GM18870 (cell line): ENCODE data around the gene LEUTX.

Source experiments
- ATAC-seq: cut with Tn5 transposase; IDR thresholded peaks from one replicate; pipeline ENCODE4 v1.9.1; 2021; ENCODE audit warnings: moderate library complexity; ENCODE audit not compliant: unreplicated experiment

The LEUTX gene

DNA sequence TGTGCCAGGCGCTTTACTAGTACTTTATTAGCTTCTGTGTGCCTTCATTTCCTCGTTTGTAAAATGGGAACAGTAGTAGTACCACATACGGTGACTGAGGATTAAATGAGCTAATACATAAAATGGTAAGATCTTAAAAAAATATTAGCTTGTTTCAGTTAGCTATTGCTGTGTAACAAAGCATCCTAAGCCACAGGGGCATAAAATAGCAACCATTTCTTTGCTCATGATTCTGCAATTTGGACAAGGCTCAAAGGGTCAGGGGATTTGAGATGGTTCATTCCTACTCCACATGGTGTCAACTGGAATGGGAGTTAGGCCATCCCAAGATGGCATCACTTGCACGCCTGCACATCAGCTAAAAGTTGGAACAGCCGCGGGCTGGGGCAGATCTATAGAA lies 42.0 kb downstream of the LEUTX start:
- ATAC-seq: no peak

DNA sequence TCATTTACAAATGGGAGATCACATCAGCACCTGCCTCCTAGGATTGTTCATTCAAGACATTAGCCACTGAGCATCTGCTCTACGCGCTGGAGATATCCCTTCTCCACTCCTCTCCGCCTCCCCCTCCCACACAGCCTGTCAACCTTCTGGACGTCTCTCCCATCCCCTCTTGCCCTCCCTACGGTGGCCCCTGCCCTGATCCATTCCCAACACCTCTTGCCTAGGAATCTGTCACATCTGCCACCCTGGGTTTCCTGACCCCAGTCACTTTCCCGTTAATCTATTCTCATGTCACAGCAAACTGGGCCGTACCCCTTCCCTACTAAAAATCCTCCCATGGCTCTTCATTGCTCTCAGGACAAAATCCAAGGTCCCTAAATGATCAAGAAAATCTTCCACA lies 45.0 kb downstream of the LEUTX start:
- ATAC-seq: no peak

DNA sequence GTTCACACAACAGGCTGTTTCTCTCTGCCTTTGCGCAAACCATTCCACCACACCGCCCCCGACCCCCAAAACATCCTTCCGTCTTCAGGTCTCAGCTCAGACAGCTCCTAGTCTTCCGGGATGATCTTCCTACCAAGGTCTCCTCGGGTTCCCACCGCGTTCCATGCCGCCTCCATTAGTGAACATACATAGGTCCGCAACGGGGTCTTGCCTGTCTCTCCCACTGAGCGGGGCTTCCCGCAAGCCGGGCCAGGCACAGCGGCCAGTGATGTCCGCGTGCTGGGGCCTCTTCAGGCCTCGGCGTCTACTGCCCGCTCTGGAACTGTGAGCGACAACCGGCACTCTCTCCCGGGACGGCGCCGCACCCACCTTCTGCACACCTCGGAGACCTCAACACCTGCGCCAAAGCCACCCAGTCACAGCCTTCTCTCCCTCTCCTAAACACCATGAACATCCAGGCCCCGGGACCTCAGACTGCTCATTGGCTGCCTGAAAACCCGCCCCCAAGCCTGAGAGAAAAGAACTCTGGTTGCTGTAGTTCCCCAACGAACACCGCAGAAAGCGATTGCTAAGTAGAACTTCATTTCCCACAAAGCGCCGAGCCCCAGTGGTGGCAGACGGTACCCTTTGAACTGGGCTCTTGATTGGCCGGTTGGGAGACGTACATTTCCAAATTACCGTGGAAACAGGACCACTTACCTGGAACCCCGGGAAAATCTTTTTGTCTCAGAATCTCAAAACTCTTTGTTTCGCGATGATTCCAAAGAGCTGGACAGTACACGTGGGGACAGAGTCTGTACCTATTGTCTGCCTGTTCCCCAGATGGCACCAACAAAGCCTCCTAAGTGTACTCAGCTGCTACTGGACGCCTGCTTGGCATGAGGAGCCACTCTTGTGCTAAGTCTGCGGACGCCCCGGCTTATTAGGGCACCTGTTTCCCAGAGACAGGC lies 45.8 kb downstream of the LEUTX start:
- ATAC-seq: peak; percentile 47

DNA sequence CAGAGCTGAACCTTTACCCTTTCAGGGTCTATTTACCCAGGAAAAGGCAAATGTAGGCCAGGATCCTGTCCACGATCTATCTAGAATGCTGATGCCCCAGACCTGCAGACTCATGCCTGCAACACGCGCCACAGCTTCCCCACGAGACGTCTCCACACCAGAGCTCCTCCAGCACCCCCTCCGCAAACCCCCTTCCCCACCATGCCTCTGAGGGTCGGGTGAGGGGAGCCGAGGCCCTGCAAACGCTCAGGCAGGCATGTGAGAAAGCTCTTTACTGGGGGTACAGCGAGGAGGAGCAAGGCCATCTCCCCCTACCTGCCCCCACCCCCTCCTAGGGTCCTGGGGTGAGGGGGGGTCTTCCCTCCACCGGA lies 46.4 kb downstream of the LEUTX start:
- no peak for ATAC-seq

DNA sequence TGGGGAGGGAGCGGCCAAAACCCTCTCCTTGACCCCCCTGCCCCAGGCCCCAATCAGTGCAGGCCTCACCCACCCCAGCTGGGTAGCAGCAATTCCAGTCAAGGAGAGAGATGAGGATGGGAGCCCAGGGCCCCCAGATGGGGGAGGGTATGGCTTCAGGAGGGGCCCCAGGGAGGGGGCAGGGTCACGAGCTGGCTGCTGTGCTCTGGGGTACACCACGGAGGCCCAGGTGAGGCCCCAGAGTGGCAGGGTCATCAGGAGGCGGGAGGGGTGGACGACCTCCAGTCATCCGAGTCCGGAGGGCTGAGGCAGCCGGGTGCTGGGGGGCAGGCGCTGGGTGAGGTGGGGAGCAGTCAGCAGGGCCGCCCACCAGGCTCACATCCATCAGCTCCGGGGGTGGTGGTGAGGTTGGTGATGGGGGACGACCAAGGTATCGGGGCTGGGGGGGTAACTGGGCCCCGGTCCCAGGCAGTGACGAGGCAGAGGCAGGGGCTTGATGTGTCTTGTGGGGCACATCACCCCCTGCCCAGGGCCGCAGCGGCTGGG lies 47.0 kb downstream of the LEUTX start:
- no peak for ATAC-seq

DNA sequence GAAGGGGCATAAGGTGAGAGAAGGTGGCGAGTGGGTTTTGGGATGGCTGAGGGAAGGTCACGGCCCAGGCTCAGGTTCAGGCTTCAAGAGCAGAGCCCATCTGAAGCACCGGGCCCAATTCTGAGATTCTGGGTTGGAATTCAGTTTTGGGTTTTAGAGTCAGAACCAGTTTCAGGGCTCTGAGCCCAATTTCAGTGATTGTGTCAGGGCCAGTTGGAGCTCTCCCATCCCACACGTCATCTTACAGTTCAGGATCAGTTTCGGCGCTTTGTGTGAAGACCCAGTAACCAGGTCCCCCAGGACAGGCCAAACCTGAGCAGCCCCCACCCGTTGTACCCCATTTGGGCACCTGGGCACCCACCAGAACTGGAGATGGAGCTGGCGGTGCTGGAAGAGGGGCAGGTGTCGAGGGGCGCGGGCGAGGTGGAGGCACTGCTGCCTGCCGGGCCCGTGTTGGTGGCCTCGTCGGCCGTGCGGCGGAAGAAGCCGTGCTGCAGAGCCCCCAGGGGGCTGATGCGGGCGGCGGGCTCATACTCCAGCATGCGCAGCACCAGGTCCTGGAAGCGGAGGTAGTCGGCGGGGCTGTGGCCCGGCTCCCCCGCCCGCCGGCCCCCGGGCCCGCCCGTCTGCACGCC lies 47.8 kb downstream of the LEUTX start:
- no peak for ATAC-seq

DNA sequence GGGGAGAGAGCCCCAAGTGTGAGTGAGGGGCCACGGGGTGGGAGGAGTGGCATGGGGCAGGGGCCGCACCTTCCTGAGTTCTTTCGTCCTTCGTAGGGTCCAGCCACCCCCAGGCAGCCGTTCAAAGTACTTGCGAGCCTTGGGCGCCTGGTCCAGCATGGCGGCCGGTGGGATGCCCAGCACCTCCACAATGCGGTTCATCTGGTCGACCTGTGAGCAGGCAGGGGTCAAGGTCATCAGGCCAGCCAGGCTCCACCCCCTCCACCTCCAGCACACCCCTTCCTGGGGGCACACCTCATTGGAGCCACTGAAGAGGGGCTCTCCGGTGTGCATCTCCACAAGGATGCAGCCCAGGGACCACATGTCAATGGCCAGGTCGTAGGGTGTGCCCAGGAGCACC lies 48.6 kb downstream of the LEUTX start:
- no peak for ATAC-seq

DNA sequence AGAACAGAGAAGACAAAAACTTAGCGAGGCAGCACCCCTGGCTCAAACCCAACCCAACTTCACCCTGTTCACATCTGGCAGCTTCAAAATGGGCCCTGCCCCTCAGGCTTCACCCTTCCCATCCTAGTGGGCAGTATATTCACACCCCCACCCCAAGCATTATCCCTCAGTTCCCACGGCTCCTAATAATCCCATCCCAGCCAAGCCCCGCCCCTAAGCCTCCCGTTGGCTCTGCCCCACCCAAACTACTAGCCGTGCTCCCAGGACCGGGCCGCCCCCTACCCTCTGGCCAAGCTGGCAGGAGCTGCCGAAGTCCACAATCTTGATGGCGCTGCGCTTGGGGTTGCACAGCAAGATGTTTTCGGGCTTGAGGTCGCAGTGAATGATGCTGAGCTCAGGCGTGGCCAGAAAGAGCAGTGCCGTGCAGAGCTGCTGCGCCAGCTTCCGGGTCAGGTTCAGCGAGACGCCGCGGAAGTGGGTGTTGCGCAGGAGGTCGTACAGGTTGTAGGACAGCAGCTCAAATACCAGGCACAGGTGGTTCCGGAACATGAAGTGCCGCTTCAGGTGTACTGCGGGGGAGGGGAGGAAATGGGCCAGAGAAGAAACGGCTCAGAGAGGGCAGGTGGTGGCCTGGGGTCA lies 49.5 kb downstream of the LEUTX start:
- no peak for ATAC-seq

DNA sequence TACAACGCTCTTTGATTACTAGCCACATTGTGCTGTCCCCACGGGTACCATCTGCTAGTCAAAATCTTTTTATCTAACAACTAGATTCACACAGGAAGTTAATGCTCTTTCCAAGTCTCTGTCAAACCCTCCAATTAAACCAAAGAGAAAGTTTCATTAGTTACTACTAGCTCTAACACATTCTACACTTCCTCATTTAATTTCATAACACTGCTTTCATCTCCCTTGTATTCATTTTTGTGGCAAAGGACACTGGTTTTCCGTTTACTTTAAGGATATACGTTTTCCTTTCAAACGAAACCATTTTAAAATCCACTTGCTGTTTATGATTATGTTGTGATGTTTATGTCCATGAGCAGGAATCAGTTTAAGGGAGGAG lies 50.0 kb downstream of the LEUTX start:
- no peak for ATAC-seq

DNA sequence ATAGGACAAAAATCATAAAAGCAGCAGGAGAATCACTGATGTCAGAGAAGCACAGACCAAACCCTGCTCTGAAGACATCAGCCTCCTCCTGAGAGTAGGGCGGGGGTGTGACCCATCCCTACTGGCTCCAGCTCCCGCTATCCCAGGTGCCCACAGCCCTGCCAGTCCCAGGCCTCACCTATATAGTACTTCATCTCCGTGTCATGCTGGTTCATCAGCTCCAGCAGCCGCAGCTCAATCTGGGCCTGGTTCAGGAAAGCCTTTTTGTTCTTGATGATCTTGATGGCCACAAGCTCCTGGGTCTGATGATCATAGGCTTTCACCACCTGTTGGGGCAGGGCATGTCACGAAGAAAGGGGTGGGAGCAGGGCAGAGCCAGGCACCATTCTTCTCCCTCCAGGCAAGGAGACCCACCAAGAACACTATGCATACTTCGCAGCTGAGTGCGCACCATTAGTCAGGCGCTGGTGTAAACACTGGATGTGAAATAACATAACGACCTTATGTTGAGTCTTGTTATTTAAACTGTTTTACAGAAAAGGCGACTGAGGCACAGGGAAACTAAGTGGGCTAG lies 51.1 kb downstream of the LEUTX start:
- no peak for ATAC-seq

DNA sequence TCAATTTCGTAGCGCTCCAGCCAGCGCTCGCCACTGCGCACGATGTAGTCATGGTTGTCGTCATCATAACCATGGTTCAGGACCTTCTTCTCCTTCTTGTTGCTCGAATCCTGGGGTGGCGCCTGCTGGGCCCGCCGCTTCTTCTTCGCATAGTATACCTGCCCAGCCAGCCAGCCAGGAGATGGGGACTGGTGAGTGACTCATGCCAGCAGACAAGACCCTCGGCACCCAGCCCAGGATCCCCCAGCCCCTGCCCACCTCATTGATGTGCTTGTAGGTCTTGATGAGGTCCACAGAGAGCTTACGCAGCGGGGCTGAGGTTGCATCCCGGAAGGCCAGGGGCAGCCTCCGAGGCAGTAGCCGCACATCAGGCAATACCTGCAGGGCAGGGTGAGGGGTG lies 51.8 kb downstream of the LEUTX start:
- no peak for ATAC-seq

DNA sequence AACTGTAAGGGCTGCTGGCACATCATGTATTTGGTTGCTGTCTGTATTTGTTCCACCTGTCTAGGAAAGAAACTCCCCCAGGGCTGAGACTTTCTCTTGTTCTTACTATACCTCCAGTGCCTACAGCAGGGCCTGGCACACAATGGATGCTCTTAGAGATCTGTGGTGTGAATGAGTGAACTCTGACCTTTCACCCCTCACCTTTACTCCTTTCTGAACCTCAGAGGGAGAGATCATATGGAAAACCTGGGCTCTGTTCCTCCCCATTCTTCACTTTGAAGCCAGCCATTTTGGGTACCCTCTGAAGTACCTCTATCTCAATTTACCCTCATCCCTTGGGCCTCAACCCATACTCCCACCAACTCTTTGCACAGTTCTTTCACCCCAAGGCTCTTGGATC lies 52.2 kb downstream of the LEUTX start:
- no peak for ATAC-seq

DNA sequence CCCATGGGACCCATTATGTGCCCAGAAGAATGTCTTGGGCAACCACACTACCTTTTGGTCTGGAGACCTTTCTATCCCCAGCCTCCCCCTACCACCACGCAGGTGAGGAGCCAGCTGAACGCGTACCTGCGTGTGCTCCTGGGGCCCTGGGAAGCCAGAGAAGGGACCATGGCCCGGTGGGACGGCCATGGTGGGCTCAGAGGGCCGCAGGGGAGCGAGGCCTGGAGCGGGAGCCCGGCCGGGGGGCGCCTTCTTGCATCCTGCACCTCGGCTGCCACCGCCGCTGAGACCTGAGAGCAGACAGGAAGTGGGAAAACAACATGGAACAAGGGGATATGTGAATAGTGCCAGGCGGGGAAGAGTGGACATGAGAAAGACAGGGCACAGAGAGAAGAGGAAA lies 53.0 kb downstream of the LEUTX start:
- ATAC-seq: no peak

DNA sequence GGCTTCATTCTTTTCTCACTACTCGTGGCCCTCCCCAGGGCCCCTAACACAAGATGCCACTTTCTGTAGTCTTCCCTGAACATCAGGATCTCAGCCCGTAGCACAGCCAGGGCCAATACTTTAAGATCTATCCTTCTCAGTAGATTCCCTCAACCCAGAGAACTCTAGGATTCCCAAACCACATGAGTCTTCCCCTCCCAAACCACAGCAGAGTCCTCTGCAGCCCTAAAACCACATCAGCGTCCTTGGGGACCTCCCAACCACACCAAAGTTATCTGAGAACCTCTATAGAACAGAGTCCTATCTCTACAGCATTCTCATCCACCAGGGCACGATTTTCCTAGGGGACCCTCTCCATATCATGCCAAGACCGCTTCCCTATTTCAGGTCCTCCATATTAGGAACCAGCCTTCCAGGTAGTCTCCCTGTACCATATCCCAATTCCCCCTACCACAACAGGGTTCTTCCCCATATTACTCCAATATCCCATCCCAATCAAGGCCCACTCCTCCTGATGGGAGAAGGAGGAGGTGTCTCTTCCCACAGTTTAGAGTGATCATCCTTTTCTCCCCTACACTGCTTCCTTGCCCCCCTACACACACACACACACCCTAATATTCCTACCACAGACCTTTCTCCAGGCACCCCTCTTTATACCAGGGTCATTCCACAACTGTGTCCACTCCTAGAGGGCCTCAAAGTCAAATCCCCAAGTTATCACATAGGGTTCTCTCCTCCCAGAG lies 53.9 kb downstream of the LEUTX start:
- ATAC-seq: no peak

DNA sequence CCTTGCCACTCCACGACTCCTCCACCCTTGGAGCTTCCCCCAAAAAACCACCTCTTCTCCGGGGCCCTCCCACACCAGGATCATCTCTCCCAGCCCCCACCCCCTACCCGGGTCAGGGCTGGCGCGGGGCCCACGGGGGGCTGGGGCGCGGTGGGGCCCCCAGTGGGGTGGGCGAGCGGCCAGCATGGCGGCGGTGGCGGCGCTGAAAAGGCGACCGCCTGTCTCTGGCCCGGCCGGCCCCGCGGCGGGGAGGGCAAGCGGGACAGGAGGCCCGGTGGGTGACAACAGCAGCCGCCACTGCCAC lies 54.5 kb downstream of the LEUTX start:
- no peak for ATAC-seq

DNA sequence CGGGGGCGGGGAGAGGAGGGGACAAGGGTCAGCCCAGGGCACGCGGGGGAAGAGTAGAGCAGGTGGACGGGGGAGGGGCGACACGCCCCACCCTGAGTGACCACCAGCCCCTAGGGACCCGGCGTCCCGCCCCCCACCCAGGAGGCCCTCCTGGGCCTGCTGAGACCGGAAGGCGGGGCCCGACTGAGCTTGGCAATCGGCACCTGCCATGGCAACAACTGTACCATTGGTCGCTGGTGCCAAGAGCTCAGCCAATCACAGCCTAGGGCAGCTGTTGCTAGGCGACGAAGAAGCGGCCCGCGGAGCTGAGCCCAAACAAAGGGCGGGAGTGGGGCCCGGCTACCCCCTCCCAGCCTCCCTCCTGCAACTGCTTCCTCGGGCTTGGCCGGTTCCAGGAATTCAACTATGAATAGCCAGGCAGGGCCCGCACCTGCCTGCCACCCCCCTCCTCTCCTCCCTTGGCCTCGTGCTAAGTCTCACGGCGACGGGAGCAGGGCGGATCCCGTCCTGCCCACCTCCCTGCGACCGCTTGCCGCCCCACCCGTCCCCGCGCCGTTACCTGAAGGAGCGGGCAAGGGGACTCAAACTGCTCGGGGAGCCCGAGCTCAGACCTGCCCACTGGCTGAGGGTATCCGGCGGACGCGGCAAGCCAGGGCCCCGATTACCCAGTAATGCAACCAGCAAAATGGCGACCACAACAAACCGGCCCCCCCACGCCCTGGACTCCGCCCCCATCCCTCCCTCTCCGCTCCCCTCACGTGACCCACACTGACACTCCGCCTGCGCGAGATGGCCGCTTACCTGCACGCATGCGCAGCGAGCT lies 55.0 kb downstream of the LEUTX start, which contains the start of gene DYRK1B:
Gene DYRK1B (minus strand): TSS at position 699 of the 823 bp plus-strand sequence. CDS start 2,295 bp downstream, outside the sequence.
- peak; percentile 71 for ATAC-seq

DNA sequence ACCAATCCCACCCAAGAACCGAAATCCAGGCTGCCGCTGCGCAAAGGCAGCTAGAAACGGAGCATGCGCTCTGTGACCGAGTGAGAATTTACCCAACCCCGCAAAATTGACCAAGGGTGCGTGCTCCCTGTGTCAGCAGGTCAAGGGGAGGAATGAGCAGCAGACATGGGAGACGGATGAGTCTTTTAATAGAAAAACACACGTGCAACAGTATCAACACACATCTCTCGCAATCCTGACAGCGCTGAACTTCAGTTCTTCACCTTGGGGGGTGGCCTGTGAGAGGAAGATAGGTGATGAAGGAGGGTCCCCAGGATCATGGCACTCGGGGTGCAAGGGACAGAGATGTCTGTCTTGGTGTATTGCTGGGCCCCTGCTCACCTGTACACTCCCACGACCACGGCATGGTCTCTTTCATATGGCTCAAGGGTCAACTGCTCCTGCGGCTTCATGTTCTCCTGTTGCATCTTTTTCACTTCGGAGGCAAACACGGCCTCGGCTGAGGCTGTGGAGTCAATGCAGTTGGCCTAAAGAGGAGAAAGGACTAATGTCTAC lies 55.7 kb downstream of the LEUTX start:
- no peak for ATAC-seq
